ENCODE measurements around the gene FMNL1. TPM values are rescaled to one million over a fixed set of nuclear protein-coding genes. Genes with fewer than 3 reads are reported as not detected.
A peak's percentile ranks its signal among the peaks of the same experiment; 100 is the strongest.

FMNL1 gene
- total and polyA plus RNA-seq, 9 donors, result 1.2 to 7.6 (median 5.4) TPM

DNA sequence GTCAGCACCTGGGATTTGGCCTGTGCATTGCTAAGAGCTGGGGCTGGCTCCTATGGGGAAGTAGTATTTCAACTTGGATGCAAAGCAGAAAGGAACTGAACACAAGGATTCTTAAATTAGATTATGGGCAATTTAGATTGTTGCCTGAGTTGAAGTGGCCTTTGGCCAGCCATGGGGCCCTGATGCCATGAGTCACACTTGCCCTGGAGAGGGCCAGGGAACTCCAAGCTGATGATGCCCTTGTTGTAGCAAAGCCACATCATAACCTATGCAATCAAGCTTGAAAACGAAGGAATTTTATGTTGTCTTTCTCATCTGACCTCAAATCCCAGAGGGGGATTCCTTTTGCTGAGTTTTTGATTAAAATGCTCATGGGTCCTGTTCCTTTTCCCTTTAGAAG is 44.1 kb downstream of the FMNL1 start:
- peaks cover 3% of the 10 kb centered on the region for H3K27me3 ChIP-seq (ENCODE audit: control insufficient read depth, insufficient read depth, low read length)
- H3K27ac ChIP-seq (ENCODE audit: low read length), result no peak overlapping the region
- H3K36me3 ChIP-seq (ENCODE audit: control insufficient read depth, insufficient read depth, low read length), result peaks cover 75% of the 10 kb centered on the region
- no CpG with 5 or more reads among the region's 1 CpG for WGBS (ENCODE audit: insufficient coverage)
- no peaks in the 10 kb centered on the region for H3K9me3 ChIP-seq (replicated peaks; ENCODE audit: control insufficient read depth, low read depth, low read length)
- H3K4me1 ChIP-seq (ENCODE audit: control insufficient read depth, insufficient read depth, low read length), result peaks cover 28% of the 10 kb centered on the region
- DNase-seq, result no peak
- H3K4me3 ChIP-seq (ENCODE audit: low read length), result no peak overlapping the region

GRCh38 chr17:45266372-45266926 is 44.8 kb downstream of the FMNL1 start:
- Histone ChIP-seq H3K4me3 (ENCODE audit: low read length) (no peak overlapping the region), H3K27me3 (ENCODE audit: control insufficient read depth, insufficient read depth, low read length) (no peaks in the 10 kb centered on the region), H3K27ac (ENCODE audit: low read length) (no peak overlapping the region), H3K4me1 (ENCODE audit: control insufficient read depth, insufficient read depth, low read length) (peaks cover 24% of the 10 kb centered on the region), H3K36me3 (ENCODE audit: control insufficient read depth, insufficient read depth, low read length) (peaks cover 79% of the 10 kb centered on the region), H3K9me3 (replicated peaks; ENCODE audit: control insufficient read depth, low read depth, low read length) (no peaks in the 10 kb centered on the region)
- DNase-seq, result no peak
- WGBS (ENCODE audit: insufficient coverage), result 82% methylated on average over 12 of the region's 13 CpGs

DNA sequence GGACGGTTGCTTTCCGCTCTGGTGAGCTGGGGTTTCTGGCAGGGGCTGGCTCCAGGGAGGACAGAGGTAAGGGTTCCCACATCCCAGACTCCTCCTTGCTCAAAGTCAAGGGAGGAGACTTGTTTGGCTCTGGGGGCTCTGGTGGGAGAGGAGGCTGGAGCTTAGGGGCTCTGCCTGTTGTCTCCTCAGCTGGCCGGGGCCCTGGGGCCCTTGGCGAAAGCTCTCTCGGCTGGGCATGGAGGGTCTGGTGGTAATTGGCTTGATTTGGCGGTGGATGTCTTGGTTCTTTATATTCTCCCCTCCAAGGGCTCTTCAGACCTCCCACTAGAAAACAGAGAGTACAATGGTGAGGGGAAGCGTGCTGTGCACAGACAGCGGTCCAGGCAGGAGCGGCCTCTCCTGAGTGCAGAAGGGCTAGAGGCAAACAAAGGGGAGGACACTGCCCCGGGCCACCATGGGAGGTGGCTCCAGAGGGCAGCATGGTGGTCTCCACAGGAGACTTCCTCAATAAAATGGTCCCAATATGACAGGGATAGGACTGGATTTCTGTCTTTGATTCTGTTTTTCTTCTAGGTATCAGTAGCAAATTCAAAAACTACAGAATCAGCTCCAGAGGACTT is 45.9 kb downstream of the FMNL1 start:
- WGBS (ENCODE audit: insufficient coverage), result 80% methylated on average over 5 of the region's 10 CpGs
- no peaks in the 10 kb centered on the region for H3K9me3 ChIP-seq (replicated peaks; ENCODE audit: control insufficient read depth, low read depth, low read length)
- peaks cover 14% of the 10 kb centered on the region for H3K4me1 ChIP-seq (ENCODE audit: control insufficient read depth, insufficient read depth, low read length)
- no peak for DNase-seq
- H3K27me3 ChIP-seq (ENCODE audit: control insufficient read depth, insufficient read depth, low read length), result no peaks in the 10 kb centered on the region
- H3K4me3 ChIP-seq (ENCODE audit: low read length), result no peak overlapping the region
- H3K36me3 ChIP-seq (ENCODE audit: control insufficient read depth, insufficient read depth, low read length), result peaks cover 84% of the 10 kb centered on the region
- no peak overlapping the region for H3K27ac ChIP-seq (ENCODE audit: low read length)

GRCh38 chr17:45269912-45270311 is 48.2 kb downstream of the FMNL1 start:
- peaks cover 84% of the 10 kb centered on the region for H3K36me3 ChIP-seq (ENCODE audit: control insufficient read depth, insufficient read depth, low read length)
- no peak overlapping the region for H3K27ac ChIP-seq (ENCODE audit: low read length)
- H3K9me3 ChIP-seq (replicated peaks; ENCODE audit: control insufficient read depth, low read depth, low read length), result no peaks in the 10 kb centered on the region
- no peak for DNase-seq
- no peaks in the 10 kb centered on the region for H3K27me3 ChIP-seq (ENCODE audit: control insufficient read depth, insufficient read depth, low read length)
- 83% methylated on average over 4 of the region's 7 CpGs for WGBS (ENCODE audit: insufficient coverage)
- peaks cover 16% of the 10 kb centered on the region for H3K4me1 ChIP-seq (ENCODE audit: control insufficient read depth, insufficient read depth, low read length)
- no peak overlapping the region for H3K4me3 ChIP-seq (ENCODE audit: low read length)

GRCh38 chr17:45270828-45271418 is 49.2 kb downstream of the FMNL1 start:
- DNase-seq, result no peak
- Histone ChIP-seq H3K4me1 (ENCODE audit: control insufficient read depth, insufficient read depth, low read length) (peaks cover 19% of the 10 kb centered on the region), H3K9me3 (replicated peaks; ENCODE audit: control insufficient read depth, low read depth, low read length) (no peaks in the 10 kb centered on the region), H3K4me3 (ENCODE audit: low read length) (no peak overlapping the region), H3K36me3 (ENCODE audit: control insufficient read depth, insufficient read depth, low read length) (peaks cover 75% of the 10 kb centered on the region), H3K27me3 (ENCODE audit: control insufficient read depth, insufficient read depth, low read length) (no peaks in the 10 kb centered on the region), H3K27ac (ENCODE audit: low read length) (no peak overlapping the region)
- WGBS (ENCODE audit: insufficient coverage), result 64% methylated on average over 11 of the region's 13 CpGs

GRCh38 chr17:45271603-45272002 is 49.9 kb downstream of the FMNL1 start:
- WGBS (ENCODE audit: insufficient coverage), result no CpG with 5 or more reads among the region's 3 CpGs

DNA sequence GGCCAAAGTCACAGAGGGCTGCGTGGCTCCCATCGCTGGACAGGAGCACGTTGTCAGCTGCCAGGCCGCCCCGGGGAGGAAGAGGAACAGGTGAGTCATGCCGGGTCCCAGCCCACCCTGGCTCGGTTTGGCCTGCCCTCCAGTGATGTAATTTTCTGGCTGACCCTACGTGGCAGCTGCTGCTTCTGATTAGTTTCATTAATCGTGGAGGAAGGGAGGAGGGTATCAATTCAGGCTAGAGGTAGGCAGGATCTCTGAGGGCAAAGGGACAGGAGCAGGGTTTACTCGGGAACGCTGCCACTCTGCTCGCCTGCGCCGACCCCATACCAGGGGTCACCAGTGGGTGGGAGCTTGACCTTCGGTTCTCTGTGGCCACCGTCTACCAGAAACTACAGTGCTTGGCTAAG is 51.9 kb downstream of the FMNL1 start:
- 70% methylated on average over 11 of the region's 16 CpGs for WGBS (ENCODE audit: insufficient coverage)
- Histone ChIP-seq H3K27ac (ENCODE audit: low read length) (no peak overlapping the region), H3K27me3 (ENCODE audit: control insufficient read depth, insufficient read depth, low read length) (no peaks in the 10 kb centered on the region), H3K36me3 (ENCODE audit: control insufficient read depth, insufficient read depth, low read length) (peaks cover 49% of the 10 kb centered on the region), H3K9me3 (replicated peaks; ENCODE audit: control insufficient read depth, low read depth, low read length) (no peaks in the 10 kb centered on the region), H3K4me3 (ENCODE audit: low read length) (no peak overlapping the region), H3K4me1 (ENCODE audit: control insufficient read depth, insufficient read depth, low read length) (peaks cover 39% of the 10 kb centered on the region)
- no peak for DNase-seq

More at GRCh38 chr17:45271603-45272002, 49.9 kb downstream of the FMNL1 start:
- H3K27me3 ChIP-seq (ENCODE audit: control insufficient read depth, insufficient read depth, low read length), result no peaks in the 10 kb centered on the region
- no peak overlapping the region for H3K27ac ChIP-seq (ENCODE audit: low read length)
- no peak for DNase-seq
- H3K9me3 ChIP-seq (replicated peaks; ENCODE audit: control insufficient read depth, low read depth, low read length), result no peaks in the 10 kb centered on the region
- H3K4me1 ChIP-seq (ENCODE audit: control insufficient read depth, insufficient read depth, low read length), result peaks cover 25% of the 10 kb centered on the region
- no peak overlapping the region for H3K4me3 ChIP-seq (ENCODE audit: low read length)
- peaks cover 69% of the 10 kb centered on the region for H3K36me3 ChIP-seq (ENCODE audit: control insufficient read depth, insufficient read depth, low read length)

- H3K9me3 ChIP-seq (replicated peaks; ENCODE audit: control insufficient read depth, low read depth, low read length), result no peaks in the 10 kb centered on the region
- no peak for DNase-seq
- H3K4me1 ChIP-seq (ENCODE audit: control insufficient read depth, insufficient read depth, low read length), result peaks cover 43% of the 10 kb centered on the region
- H3K27ac ChIP-seq (ENCODE audit: low read length), result no peak overlapping the region
- H3K27me3 ChIP-seq (ENCODE audit: control insufficient read depth, insufficient read depth, low read length), result no peaks in the 10 kb centered on the region
- no peak overlapping the region for H3K4me3 ChIP-seq (ENCODE audit: low read length)
- H3K36me3 ChIP-seq (ENCODE audit: control insufficient read depth, insufficient read depth, low read length), result peaks cover 44% of the 10 kb centered on the region
- 88% methylated on average over 5 of the region's 5 CpGs for WGBS (ENCODE audit: insufficient coverage)
Measured at GRCh38 chr17:45274033-45274432, 52.3 kb downstream of the FMNL1 start.

- H3K36me3 ChIP-seq (ENCODE audit: control insufficient read depth, insufficient read depth, low read length), result peaks cover 26% of the 10 kb centered on the region
Measured at GRCh38 chr17:45276031-45276430, 54.3 kb downstream of the FMNL1 start.

GRCh38 chr17:45277216-45277849 is 55.6 kb downstream of the FMNL1 start:
- no peak overlapping the region for H3K4me3 ChIP-seq (ENCODE audit: low read length)
- no peaks in the 10 kb centered on the region for H3K27me3 ChIP-seq (ENCODE audit: control insufficient read depth, insufficient read depth, low read length)
- peak; percentile 92 for DNase-seq
- H3K4me1 ChIP-seq (ENCODE audit: control insufficient read depth, insufficient read depth, low read length), result peaks cover 57% of the 10 kb centered on the region
- peaks cover 23% of the 10 kb centered on the region for H3K36me3 ChIP-seq (ENCODE audit: control insufficient read depth, insufficient read depth, low read length)
- H3K9me3 ChIP-seq (replicated peaks; ENCODE audit: control insufficient read depth, low read depth, low read length), result no peaks in the 10 kb centered on the region
- H3K27ac ChIP-seq (ENCODE audit: low read length), result peak overlapping the region; percentile 63
- WGBS (ENCODE audit: insufficient coverage), result 61% methylated on average over 12 of the region's 16 CpGs

More at GRCh38 chr17:45276031-45276430, 54.3 kb downstream of the FMNL1 start:
- DNase-seq, result peak; percentile 90
- Histone ChIP-seq H3K9me3 (replicated peaks; ENCODE audit: control insufficient read depth, low read depth, low read length) (no peaks in the 10 kb centered on the region), H3K4me3 (ENCODE audit: low read length) (no peak overlapping the region), H3K27me3 (ENCODE audit: control insufficient read depth, insufficient read depth, low read length) (no peaks in the 10 kb centered on the region), H3K4me1 (ENCODE audit: control insufficient read depth, insufficient read depth, low read length) (peaks cover 53% of the 10 kb centered on the region), H3K27ac (ENCODE audit: low read length) (peak overlapping the region; percentile 65)
- whole genome bisulfite sequencing (ENCODE audit: insufficient coverage), result 40% methylated on average over 2 of the region's 6 CpGs
